HG03575 (cell line): ENCODE measurements around the gene ZNF212.
"Not testable (repeated sequence)": the region's sequence is repeated elsewhere in the genome, so short reads cannot be mapped to it uniquely, and the experiment has no call there.

Source experiments
- ATAC-seq: cut with Tn5 transposase; IDR thresholded peaks from one replicate; pipeline ENCODE4 v1.9.1; 2021; ENCODE audit not compliant: unreplicated experiment, insufficient number of reproducible peaks, low FRiP score; ENCODE audit errors: extremely low read depth

ZNF212 gene

DNA sequence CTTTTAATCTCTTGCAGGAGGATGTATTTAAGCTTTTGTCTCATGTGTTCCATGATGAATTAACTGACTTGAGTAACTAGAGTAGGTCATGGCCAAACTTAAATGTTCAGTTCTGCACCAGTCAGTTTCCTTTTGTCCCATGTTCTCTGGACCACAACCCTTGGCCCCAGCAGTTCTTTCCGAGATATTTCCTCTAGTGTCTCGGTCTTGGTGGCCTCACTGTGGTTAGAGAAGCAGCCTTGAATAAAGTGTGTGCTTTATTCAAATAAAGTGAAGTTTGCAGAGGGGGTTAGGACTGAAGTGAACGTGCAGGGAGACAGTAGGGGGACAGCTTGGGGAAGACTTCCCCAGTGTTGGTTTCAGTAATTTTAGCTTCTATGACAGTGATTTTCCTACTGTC is 9.3 kb downstream of the ZNF212 start:
- no peak for ATAC-seq

DNA sequence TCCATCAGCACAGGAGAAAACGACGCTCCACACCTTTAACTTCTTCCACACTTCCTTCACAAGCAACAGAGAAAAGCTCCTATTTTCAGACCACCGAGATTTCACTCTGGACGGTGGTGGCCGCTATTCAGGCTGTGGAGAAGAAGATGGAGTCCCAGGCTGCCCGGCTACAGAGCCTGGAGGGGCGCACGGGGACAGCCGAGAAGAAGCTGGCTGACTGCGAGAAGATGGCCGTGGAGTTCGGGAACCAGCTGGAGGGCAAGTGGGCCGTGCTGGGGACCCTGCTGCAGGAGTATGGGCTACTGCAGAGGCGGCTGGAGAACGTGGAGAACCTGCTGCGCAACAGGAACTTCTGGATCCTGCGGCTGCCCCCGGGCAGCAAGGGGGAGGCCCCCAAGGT is 10.7 kb downstream of the ZNF212 start:
- ATAC-seq, result not testable (repeated sequence)

DNA sequence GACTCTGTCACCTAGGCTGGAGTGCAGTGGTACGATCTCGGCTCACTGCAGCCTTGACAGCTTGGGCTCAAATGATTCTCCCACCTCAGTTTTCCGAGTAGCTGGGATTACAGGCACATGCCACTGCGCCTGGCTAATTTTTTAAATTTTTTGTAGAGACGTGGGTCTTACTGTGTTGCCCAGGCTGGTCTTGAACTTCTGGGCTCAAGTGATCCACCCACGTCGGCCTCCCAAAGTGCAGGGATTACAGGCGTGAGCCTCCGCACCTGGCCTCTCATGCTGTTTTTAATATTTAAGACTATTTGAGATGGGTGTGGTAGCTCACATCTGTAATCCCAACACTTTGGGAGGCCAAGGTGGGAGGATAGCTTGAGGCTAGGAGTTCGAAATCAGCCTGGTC is 12.1 kb downstream of the ZNF212 start:
- not testable (repeated sequence) for ATAC-seq

DNA sequence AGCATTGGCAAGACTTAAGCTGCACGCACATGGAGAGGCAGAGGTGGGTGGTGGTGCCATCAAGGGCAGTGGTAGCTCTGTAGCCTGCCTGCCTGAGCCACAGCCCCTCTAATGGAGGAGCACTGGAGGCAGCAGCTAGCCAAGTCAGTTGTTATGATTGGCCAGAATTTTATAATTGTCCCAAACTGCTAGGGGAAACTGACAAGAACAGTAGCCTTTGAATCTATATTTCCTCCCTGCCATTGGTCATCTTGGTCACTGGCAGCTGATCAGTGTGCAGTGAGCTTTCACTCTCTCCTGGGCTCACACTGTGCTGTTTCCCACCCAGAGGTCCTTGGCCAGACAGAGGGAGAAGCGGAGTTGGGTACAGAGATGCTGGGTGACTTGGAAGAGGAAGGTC is 12.9 kb downstream of the ZNF212 start:
- no peak for ATAC-seq

DNA sequence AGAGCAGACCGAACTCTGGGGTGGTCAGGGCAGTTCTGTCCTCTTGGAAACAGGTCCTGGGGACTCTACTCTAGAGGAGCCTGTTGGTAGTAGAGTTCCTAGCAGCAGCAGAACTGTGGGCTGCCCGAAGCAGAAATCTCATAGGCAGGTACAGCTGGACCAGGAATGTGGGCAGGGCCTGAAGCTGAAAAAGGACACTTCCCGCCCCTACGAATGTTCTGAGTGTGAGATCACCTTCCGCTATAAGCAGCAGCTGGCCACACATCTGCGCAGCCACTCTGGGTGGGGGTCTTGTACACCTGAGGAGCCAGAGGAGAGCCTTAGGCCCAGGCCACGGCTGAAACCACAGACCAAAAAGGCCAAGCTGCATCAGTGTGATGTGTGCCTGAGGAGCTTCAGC is 14.2 kb downstream of the ZNF212 start:
- ATAC-seq, result no peak

DNA sequence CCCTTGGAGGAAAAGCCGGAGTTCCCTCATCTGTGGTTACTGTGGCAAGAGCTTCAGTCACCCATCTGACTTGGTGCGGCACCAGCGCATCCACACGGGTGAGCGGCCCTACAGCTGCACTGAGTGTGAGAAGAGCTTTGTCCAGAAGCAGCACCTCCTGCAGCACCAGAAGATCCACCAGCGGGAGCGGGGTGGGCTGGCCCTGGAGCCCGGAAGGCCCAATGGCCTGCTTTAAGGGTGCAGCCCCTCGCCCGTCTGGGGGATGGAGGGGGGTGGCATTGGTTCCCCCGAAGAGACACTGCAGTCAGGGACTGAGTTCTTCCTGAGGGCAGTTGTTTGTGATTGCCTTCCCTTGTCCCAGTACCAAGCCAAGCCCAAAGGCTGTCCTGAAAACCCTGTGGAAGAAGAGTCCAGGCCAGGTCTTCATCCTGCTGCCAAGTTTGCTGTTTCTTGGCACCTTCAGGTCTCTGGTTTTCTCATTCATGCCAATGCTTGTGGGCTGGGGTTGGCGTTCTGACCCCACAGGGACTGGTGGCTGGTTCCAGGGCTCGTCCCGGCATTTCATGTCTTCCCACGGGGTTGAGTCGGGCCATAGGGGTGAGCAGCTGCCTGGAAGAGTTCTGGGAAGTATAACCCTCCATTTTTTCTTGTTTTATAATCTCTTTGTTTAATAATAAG is 14.9 kb downstream of the ZNF212 start:
- ATAC-seq, result no peak

DNA sequence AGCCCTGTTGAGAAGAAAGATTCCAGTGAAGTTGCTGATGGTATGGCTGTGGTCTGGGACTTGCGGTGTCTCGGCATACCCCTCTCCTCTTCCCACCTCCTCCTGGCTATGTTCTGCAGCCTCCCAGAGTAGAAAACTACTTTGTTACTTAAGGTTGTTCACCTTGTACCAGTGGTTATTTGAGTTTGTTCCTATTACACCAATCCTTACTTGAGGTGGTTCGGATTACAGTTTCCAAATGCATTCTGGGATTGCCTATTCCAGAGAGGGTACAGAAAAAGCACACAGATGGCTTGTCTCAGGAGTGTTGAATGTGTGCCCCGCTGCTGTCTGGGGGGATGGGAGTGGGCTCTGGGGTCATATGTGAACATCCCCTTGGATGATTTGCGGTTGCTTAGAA is 15.7 kb downstream of the ZNF212 start:
- ATAC-seq, result no peak

DNA sequence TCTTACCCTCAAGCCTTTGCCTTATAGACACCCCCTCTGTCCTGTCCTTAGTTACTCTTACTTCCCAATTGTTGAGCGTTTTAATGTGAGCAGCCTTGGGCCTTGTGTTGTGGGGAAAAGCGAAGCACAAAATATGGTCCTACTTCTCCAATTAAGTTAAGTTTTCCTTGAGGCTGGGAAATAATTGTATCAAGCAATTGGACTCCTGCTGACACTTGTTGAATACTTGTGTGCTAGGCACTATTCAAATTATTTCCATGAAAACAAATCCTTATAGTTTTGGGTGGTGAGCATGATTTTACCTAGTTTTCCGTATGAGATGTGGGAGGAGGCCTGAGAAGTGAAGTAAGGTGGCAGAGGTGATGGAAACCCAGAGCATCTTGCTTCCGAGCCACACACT is 17.1 kb downstream of the ZNF212 start:
- no peak for ATAC-seq

DNA sequence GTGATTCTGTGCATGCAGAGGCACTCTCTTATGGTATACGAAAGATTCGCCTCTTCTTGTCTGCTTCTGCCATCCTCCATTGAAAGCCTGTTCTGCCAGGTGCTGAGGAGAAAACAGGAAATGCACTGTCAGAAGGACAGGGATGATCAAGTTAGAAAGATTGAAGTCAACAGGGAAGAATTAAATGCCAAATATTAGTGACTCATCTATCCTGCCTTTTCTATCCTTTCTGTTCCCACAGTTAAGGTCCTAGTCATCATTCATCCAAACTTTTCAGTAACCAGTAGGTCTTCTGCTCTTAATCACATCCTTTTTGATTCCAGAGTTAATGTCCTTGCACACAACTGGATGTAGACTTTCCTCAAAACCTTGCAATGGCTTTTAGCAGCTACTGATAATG is 17.7 kb downstream of the ZNF212 start:
- no peak for ATAC-seq

DNA sequence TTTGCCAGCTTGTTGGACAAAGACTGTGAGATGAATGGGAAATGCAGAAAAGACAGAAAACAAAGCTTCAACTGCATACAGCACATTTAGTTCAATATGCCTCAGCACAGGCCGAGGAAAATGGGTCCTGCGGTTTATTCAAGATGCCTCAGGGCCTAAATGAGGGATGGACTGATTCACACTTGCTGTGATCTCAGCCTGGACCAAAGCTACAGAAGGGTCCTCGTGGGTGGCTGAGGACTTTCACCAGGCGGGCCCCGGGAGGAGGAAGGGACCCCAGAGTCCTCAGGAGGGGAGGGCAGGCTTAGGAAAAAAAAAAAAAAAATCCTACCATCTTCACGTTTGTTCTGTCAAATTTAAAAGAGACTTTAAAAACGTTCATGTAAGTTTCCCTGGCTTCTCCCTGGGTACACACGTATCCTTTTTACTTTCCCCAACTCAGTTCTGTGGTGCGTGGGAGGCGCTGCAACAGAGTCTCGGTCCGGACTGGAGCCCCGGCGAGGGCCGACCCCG is 21.9 kb downstream of the ZNF212 start:
- peak; percentile 15 for ATAC-seq

DNA sequence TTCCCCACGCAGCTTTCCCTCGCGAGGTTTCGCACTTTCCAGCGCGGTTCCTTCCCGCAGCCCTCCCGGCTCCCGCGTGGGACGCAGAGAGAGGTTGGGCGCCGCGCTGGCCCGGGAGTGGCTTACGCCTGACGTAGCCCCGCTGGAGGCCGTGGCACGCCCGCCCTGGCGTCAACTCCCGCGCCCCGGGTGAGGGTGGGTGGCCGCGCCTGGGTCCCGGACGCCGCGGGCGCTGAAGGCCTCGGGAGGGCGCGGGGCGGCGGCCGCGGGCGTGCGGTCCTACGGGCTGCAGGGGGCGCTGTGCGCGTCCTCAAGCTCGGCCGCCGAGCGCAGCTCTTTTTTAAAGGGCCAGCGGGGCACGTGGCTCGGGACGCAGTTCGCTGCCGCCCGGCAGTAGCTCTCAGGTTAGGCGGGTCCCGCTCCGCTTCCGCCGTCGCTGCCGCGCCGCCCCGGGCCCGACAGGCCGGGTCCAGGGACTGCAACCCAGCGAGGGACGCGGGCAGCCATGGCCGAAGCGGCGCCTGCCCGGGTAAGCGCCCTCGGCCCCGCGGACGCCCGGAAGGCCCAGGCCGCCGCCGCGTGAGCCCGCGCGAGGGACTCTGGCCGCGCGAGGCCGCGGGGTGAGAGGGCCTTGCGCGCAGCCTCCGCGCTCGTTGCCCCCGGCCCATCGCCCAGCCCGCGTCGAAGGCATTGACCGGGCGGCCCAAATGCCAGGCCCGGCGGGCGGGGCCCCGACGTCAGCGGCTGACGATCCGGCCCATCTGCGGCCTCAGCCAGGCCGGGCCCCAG is 22.6 kb downstream of the ZNF212 start, which contains the start of gene ZNF783:
Gene ZNF783 (plus strand): TSS at position 368 of the 789 bp plus-strand sequence. CDS start 138 bp downstream, at position 506.
- ATAC-seq, result peak; percentile 47

DNA sequence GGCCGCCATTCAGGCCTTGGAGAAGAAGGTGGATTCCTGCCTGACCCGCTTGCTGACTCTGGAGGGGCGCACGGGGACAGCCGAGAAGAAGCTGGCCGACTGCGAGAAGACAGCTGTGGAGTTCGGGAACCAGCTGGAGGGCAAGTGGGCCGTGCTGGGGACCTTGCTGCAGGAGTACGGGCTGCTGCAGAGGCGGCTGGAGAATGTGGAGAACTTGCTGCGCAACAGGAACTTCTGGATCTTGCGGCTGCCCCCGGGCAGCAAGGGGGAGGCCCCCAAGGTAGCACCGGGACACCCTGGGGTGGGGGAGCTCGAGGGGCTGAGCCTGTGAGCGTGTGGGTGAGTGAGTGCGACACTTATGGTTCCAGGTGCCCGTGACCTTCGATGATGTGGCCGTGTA is 27.0 kb downstream of the ZNF212 start:
- ATAC-seq, result no peak

DNA sequence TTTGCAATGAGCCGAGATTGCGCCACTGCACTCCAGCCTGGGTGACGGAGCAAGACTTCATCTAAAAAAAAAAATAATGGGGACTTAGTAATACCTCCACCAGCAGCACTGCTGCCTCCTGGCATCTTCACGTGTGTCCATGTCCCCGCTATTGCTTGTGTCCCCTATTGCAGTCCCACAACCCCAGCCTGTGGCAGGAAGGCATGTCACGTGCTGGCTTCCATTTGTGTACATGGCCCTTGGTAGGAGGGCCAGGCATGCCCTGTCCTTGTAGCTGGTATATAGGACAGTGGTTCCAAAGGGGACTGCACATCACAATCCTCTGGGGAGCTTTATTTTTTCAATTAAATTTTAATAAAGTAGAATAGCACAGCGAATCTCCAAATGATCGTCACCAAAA is 28.3 kb downstream of the ZNF212 start:
- ATAC-seq, result no peak

DNA sequence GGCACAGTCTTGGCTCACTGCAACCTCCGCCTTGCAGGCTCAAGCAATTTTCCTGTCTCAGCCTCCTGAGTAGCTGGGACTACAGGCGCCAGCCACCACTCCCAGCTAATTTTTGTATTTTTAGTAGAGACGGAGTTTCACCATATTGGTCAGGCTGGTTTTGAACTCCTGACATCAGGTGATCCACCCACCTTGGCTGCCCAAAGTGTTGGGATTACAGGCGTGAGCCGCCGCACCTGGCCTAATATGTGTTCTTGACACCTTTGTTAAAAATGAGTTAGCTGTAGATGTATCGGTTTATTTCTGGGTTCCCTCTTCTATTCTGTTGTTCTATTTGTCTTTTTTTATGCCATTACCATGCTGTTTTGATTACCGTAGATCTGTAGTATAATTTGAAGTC is 35.0 kb downstream of the ZNF212 start:
- ATAC-seq, result not testable (repeated sequence)

DNA sequence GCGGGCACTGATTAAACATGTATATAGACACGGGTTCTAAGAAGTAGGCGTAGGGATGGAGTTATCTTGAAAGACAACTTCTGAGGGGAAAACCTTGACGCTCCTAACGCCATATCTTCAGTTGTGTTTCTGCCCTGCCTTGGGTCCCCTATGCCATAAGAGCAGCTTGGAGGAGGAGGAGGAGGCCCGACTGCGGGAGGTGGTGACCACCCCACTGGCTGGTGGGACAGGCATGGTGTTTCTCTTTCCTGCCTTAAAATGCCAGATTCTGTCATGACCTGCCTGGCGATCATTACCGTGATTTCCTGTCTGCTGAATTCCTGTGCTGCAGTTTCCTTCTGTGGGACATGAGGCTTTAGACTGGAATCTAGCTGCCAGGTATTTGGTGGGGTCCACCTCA is 38.4 kb downstream of the ZNF212 start:
- no peak for ATAC-seq

DNA sequence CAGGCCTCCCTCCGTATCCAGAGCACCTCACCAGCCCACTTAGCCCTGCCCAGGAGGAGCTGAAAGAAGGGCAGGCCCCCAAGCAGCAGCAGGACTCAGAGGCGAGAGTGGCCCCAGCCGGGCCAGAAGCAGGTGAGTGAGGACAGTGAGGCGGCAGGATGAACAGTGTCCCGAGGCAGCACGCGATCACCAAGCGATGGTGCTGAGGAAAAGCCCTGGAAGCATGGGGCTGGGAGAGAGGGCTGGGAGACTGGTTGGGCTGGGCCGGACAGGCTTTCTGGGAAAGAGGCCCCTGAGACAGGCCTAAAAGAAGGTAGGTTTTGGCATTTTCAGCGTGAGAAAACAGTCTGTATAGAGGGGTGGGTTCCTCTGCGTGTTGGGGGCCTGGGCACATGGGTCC is 38.9 kb downstream of the ZNF212 start:
- ATAC-seq, result no peak

DNA sequence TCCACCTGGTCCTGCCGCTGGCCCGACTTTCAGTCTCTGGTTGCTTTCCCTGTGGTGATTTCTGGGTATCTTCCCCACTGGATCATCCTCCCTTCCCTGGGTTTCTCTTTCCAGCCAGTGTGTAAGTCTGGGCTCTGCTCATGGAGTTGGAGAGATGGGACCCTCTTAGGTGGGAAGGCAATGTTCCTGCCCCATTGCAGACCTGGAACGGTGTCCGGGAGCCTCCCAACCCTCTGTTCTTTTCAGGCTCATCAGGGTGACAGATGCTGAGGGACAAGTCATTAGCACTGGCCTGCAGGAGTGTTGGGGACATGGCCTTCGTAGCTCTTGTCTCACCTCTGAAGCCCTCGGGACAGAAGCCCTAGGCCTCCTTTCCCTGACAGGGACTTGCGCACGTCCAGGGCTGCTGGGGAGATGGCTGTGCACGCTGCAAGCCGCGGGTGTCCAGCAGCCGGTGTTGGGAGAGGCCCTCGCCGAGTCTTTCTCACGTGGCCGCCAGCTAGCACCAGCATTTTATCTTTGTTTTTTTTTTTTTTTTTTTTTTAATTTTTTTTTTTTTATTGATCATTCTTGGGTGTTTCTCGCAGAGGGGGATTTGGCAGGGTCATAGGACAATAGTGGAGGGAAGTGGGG is 39.8 kb downstream of the ZNF212 start:
- no peak for ATAC-seq

DNA sequence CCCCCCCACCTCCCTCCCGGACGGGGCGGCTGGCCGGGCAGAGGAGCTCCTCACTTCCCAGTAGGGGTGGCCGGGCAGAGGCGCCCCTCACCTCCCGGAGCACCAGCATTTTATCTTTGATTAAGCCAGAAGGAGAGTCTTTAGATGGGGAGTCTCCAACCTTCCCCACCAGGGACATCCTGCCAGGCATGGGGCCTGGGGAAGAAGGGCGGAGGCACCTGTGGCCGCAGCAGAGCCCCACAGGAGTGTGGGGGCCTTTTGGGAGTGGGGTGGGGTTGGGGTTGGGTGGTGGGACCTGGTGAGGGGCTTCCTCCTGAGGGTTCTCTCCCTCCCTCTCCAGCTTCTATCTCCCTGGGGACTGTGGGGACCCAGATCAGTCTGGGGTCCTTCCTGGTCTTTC is 40.7 kb downstream of the ZNF212 start:
- no peak for ATAC-seq

DNA sequence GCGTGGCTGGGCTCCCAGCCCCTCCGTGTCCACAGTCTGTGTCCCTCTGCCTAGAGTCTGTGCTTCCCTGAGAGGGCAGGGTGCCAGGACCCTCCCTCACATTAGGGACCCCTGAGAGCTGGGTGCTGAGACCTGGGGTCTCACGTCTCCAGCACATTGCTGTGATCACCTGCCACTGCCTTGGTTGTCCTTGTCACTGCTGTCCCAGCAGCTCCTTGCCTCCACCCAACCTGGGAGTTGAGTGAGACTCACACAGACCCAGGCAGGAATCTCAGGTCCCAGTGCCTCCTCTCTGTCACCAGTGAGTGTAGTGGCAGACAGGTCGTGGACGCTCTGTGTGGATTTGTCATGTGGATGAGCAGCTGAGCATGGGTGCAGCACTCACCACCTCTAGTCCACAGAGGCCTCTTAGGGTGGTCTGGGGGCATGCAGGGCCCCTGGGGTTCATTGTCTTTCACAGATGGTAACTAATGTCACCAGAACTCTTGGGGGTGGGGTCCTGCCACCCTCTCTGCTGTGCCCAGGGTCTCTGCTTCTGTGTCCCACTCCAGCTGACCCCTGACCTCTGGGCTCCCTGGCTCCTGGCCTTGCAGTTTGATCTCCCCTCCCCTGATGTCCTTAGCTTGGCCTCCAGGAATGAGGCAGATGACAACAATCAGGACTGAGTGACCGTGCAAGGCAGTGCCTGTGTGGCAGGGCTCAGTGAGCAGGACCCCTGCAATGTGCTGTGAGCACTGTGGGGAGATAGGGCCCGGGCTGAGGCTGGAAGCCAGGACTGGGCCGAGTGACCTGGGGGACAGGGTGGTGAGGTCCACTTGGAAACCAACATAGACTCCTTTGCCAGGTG is 41.4 kb downstream of the ZNF212 start:
- no peak for ATAC-seq
